GM12874 (cell line): ENCODE results near the gene NAT9.

ENCODE experiments used
- CTCF ChIP-seq: IDR thresholded peaks from 2 replicates; pipeline ENCODE4 v1.5.1; 2011; ENCODE audit warnings: low read depth, mild to moderate bottlenecking, control low read depth, low read length, moderate library complexity; ENCODE audit not compliant: insufficient read depth

The NAT9 gene

GRCh38 chr17:74777901-74778515, 1.9 kb upstream of the NAT9 start:
- no peak for TF ChIP-seq CTCF

- TF ChIP-seq CTCF = no peak
These were observed 845 bp upstream of the NAT9 start for GRCh38 chr17:74776990-74777389.

DNA sequence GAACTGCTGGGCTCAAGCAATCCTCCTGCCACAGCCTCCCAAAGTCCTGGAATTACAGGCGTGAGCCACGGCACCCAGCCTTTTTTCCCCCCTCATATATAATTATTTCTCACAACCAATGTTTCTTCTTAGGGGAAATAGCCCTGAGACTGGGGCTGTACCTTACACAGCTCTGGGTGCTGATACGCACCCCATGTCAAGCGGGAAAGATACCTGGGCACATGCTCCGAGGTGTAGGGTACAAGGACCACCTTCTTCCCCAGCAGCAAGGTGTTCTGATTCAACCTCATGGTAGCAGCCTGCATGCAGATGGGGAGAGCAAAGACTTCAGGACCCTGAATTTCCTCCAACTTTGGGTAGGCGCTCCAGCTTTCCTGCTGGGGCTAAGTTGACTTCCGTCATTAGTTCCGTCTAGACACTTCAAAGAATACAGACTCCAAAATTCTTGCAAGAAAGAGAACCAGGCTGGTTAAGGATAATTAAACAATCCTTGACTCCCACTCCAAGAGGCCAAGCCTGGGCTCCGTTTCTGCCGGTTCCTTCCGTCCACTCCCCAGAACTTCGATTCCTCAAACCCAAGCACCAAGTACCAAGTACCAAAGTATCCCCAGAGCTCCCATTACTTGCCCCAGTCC, 619 bp downstream of the NAT9 start:
- no peak for TF ChIP-seq CTCF

GRCh38 chr17:74773871-74774286, 2.3 kb downstream of the NAT9 start:
- TF ChIP-seq CTCF = no peak

GRCh38 chr17:74773414-74773813, 2.7 kb downstream of the NAT9 start:
- TF ChIP-seq CTCF = no peak

DNA sequence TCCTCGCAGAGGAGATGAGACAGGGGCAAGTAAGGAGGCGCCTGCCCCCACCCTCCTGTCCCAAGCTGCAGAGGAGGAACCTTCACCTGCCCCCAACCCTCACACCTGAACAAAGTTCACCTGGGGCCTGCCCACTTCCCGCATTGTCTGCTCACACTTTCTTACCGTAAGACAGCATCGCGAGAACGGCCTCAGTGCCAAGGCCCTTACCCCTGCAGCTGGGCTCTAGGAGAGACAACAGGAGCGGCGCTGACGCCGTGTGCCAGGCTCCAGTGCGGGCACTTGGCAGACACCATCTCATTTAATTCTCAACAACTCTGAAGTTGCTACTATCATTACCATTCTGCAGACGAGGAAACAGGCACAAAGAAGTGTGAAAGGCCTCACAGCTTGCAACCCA, 4.1 kb downstream of the NAT9 start:
- no peak for TF ChIP-seq CTCF

DNA sequence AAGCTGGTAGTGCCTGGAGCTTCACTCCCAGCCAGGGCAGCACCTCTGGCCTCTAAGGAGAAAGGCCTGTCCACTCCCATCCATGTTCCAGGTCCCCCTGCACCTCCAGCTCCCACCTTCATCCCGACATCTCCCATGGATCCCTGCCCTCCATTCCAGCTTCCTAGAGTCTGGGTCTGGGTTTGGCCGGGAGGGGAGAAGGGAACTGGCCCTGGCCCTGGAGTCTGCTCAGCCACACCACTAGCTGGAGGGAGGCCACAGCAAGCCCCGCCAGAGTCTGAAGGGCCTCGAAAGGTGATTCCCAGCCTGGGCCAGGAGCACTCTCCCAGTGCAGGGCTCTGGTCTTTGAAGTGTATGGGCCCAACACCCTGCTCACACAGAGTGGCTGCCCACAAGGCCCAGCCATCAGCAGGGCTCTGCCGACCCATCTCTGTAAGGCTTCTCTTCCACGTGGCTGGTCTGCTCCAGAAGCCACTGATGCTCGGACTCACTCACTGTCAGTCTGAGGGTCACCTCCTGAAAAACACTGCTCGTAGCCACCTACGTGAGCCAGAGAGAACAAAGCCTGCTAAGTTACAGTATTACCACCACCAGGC, 4.7 kb downstream of the NAT9 start:
- no peak for TF ChIP-seq CTCF
